HG03565 (cell line): ENCODE data around the gene ST7L.
"Not testable (repeated sequence)": the region's sequence is repeated elsewhere in the genome, so short reads cannot be mapped to it uniquely, and the experiment has no call there.

Source experiments
- ATAC-seq: cut with Tn5 transposase; IDR thresholded peaks from one replicate; pipeline ENCODE4 v1.9.1; 2021; ENCODE audit warnings: mild to moderate bottlenecking, moderate library complexity; ENCODE audit not compliant: unreplicated experiment

ST7L gene

GRCh38 chr1:112618721-112619517 lies at the start of gene ST7L:
Gene ST7L (minus strand): TSS chr1:112619141. CDS start chr1:112619113, 28 bp downstream.
- ATAC-seq, result no peak

GRCh38 chr1:112666946-112667345 lies 48.0 kb upstream of the ST7L start:
- ATAC-seq, result no peak

- no peak for ATAC-seq
Observed at GRCh38 chr1:112665857-112666256, 46.9 kb upstream of the ST7L start.

- no peak for ATAC-seq
Observed at GRCh38 chr1:112651205-112651604, 32.3 kb upstream of the ST7L start.

- ATAC-seq, result no peak
Observed at GRCh38 chr1:112646225-112646624, 27.3 kb upstream of the ST7L start.

- no peak for ATAC-seq
Observed at GRCh38 chr1:112643080-112643479, 24.1 kb upstream of the ST7L start.

GRCh38 chr1:112640437-112640836 lies 21.5 kb upstream of the ST7L start:
- not testable (repeated sequence) for ATAC-seq

- ATAC-seq, result no peak
Observed at GRCh38 chr1:112638110-112638428, 19.1 kb upstream of the ST7L start.

GRCh38 chr1:112637254-112638109 lies 18.5 kb upstream of the ST7L start:
- ATAC-seq, result no peak

- ATAC-seq, result no peak
Observed at GRCh38 chr1:112636597-112637253, 17.8 kb upstream of the ST7L start.

GRCh38 chr1:112636056-112636455 lies 17.1 kb upstream of the ST7L start:
- ATAC-seq, result no peak

- ATAC-seq, result no peak
Observed at GRCh38 chr1:112634367-112634766, 15.4 kb upstream of the ST7L start.

GRCh38 chr1:112633628-112634027 lies 14.7 kb upstream of the ST7L start:
- no peak for ATAC-seq

- ATAC-seq, result no peak
Observed at GRCh38 chr1:112629256-112629655, 10.3 kb upstream of the ST7L start.

- ATAC-seq, result no peak
Observed at GRCh38 chr1:112628516-112628915, 9.6 kb upstream of the ST7L start.

- no peak for ATAC-seq
Observed at GRCh38 chr1:112626887-112627286, 7.9 kb upstream of the ST7L start.

- no peak for ATAC-seq
Observed at GRCh38 chr1:112626193-112626592, 7.3 kb upstream of the ST7L start.

- ATAC-seq, result no peak
Observed at GRCh38 chr1:112625696-112626095, 6.8 kb upstream of the ST7L start.

- ATAC-seq, result not testable (repeated sequence)
Observed at GRCh38 chr1:112624493-112624892, 5.6 kb upstream of the ST7L start.

GRCh38 chr1:112620377-112620695 lies 1.4 kb upstream of the ST7L start:
- ATAC-seq, result no peak

GRCh38 chr1:112619518-112620376 lies 806 bp upstream of the ST7L start, which contains the start of gene CAPZA1:
Gene CAPZA1 (plus strand): TSS chr1:112619832. CDS start chr1:112619845, 13 bp downstream.
- peak; percentile 69 for ATAC-seq
